ENCODE measurements around the gene BOK. TPM values are rescaled to one million over a fixed set of nuclear protein-coding genes. Genes with fewer than 3 reads are reported as not detected.

Gene BOK
- total and polyA plus RNA-seq, 9 of the 15 experiments (the other 6 are each of a cell fraction or from before 2014, with no cell fraction given) = 0.03 to 3.3 (median 2.0) TPM; not detected in 1

GRCh38 chr2:241554610-241555322, 3.8 kb upstream of the BOK start:
- no peak overlapping the region for H3K9ac ChIP-seq (ENCODE audit: insufficient read depth in 1 of 2, low read depth in 2 of 2, low read length in 2 of 2)
- H3K9me1 ChIP-seq (ENCODE audit: control insufficient read depth, insufficient read depth, low read length) = no peaks in the 10 kb centered on the region
- H2AFZ ChIP-seq (ENCODE audit: low read depth, low read length) = no peak overlapping the region
- peaks cover 0 to 9% of the 10 kb centered on the region in 2 experiments; a peak in 2 of 5 replicates for H3K27me3 ChIP-seq (ENCODE audit: control insufficient read depth in 2 of 2, insufficient read depth in 2 of 2, low read length in 2 of 2)
- H3K27ac ChIP-seq (ENCODE audit: extremely low read depth, low read depth, low read length) = no peak overlapping the region
- no peak overlapping the region for H3K4me3 ChIP-seq
- H3K9me3 ChIP-seq (replicated peaks; ENCODE audit: control insufficient read depth, insufficient read depth, low read depth, low read length) = no peaks in the 10 kb centered on the region
- H4K20me1 ChIP-seq (replicated peaks; ENCODE audit: control insufficient read depth, insufficient read depth, low read length) = no peaks in the 10 kb centered on the region
- H3K79me2 ChIP-seq (ENCODE audit: control insufficient read depth, insufficient read depth, low read length) = no peaks in the 10 kb centered on the region
- H3K36me3 ChIP-seq (ENCODE audit: control insufficient read depth, insufficient read depth, low read length) = no peaks in the 10 kb centered on the region
- in situ Hi-C loops (cut with MboI) (no loop called here), intact Hi-C loops (cut with micrococcal nuclease) (no loop called here)
- DNase-seq (ENCODE audit: extremely low read depth in 1 of 4, low spot score in 3 of 4) (no peak), ATAC-seq (no peak), FAIRE-seq (no peak)
- H3K4me1 ChIP-seq (replicated peaks in 1 of 2; ENCODE audit: control insufficient read depth in 2 of 2, insufficient read depth in 2 of 2, low read length in 2 of 2) = peaks cover 0 to 37% of the 10 kb centered on the region in 2 experiments; a peak in 2 of 5 replicates
- H3K4me2 ChIP-seq (ENCODE audit: insufficient read depth, low read length) = no peak overlapping the region
- ChIA-PET POLR2A (interaction anchor here (0.5 to 0.7 kb wide), 2 partner anchors 62 to 88 kb away, joined by 4 read pairs; no protein-coding TSS in a partner anchor), CTCF (ENCODE audit: low intra/inter-chr PET ratio) (no interaction called here)
- TF ChIP-seq ZNF79 (CRISPR knock-in tag; IDR thresholded peaks at IDR 0.05; ENCODE audit: low read depth) (no peak), ETV1 (tag; conservative IDR thresholded peaks at IDR 0.05; ENCODE audit: low read depth) (no peak), ZKSCAN1 (IDR thresholded peaks at IDR 0.05; ENCODE audit: low read depth, low read length) (no peak), CBX1 (IDR thresholded peaks at IDR 0.05; ENCODE audit: low read depth) (no peak), PML (IDR thresholded peaks at IDR 0.05; ENCODE audit: low read length) (no peak), SMARCE1 (IDR thresholded peaks at IDR 0.05) (no peak), ZNF347 (CRISPR knock-in tag; IDR thresholded peaks at IDR 0.05; ENCODE audit: low read depth) (no peak), BRCA1 (IDR thresholded peaks at IDR 0.05) (no peak), BRCA1 (CRISPR knock-in tag; IDR thresholded peaks at IDR 0.05) (no peak), TCF7 (IDR thresholded peaks at IDR 0.05; ENCODE audit: borderline replicate concordance) (no peak), DEAF1 (CRISPR knock-in tag; IDR thresholded peaks at IDR 0.05) (no peak)
- BruUV-seq (replicated peaks) = no TSS peak
- WGBS (ENCODE audit: insufficient coverage, low coverage, missing lambda C conversion rate) = 17% methylated on average over 7 of the region's 7 CpGs

Data from K562 (cell line).